GM06990 (cell line): ENCODE measurements around the gene TMEM54.

Experiments
- DNase-seq: peaks from one replicate; pipeline ENCODE4 v3.0.0-alpha.2; 2011; ENCODE audit not compliant: insufficient read length; ENCODE audit errors: extremely low read depth
- H3K27me3 ChIP-seq: replicated peaks from 2 replicates; pipeline ENCODE4 v1.6.0; 2011; ENCODE audit warnings: low read length; ENCODE audit not compliant: control insufficient read depth, insufficient read depth
- H3K36me3 ChIP-seq: 2 replicates; pipeline ENCODE4 v1.5.1; 2011; ENCODE audit warnings: low read length; ENCODE audit not compliant: control insufficient read depth, insufficient read depth
- H3K4me3 ChIP-seq: replicated peaks from 2 replicates; pipeline ENCODE4 v1.5.1; 2011; ENCODE audit warnings: low read depth, mild to moderate bottlenecking, control low read depth, low read length
- TF ChIP-seq, protein P1 (sequence below): IDR thresholded peaks from 2 replicates; pipeline ENCODE4 v1.5.1; 2011; ENCODE audit warnings: low read length, control low read depth, mild to moderate bottlenecking, inconsistent platforms; ENCODE audit not compliant: insufficient read depth, poor library complexity, severe bottlenecking

TMEM54 gene

DNA sequence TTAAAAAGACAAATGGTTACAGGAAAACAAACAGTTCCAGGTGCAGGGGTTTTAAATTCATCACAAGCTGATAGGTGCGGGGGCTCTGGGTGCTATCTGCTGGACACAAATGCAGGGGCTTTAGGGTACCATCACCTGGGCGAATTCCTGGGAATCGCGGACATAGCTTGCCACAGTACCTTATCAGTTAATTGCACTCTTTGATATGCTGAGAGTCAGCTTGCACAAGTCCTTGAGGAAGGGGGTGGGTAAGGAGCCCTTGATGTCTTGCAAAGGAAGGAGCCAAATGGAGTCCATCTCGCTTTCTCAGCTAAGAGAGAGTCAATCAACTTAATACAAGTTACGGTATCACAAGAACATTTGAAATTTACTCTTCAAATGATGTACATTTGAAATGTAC, 25.4 kb upstream of the TMEM54 start:
- no peak overlapping the region for H3K4me3 ChIP-seq
- DNase-seq, result no peak
- peaks cover 2% of the 10 kb centered on the region; the same call in 1 of the 2 replicates for H3K27me3 ChIP-seq
- TF ChIP-seq, protein P1, sequence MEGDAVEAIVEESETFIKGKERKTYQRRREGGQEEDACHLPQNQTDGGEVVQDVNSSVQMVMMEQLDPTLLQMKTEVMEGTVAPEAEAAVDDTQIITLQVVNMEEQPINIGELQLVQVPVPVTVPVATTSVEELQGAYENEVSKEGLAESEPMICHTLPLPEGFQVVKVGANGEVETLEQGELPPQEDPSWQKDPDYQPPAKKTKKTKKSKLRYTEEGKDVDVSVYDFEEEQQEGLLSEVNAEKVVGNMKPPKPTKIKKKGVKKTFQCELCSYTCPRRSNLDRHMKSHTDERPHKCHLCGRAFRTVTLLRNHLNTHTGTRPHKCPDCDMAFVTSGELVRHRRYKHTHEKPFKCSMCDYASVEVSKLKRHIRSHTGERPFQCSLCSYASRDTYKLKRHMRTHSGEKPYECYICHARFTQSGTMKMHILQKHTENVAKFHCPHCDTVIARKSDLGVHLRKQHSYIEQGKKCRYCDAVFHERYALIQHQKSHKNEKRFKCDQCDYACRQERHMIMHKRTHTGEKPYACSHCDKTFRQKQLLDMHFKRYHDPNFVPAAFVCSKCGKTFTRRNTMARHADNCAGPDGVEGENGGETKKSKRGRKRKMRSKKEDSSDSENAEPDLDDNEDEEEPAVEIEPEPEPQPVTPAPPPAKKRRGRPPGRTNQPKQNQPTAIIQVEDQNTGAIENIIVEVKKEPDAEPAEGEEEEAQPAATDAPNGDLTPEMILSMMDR, result no peak
- H3K36me3 ChIP-seq, result no peaks in the 10 kb centered on the region

DNA sequence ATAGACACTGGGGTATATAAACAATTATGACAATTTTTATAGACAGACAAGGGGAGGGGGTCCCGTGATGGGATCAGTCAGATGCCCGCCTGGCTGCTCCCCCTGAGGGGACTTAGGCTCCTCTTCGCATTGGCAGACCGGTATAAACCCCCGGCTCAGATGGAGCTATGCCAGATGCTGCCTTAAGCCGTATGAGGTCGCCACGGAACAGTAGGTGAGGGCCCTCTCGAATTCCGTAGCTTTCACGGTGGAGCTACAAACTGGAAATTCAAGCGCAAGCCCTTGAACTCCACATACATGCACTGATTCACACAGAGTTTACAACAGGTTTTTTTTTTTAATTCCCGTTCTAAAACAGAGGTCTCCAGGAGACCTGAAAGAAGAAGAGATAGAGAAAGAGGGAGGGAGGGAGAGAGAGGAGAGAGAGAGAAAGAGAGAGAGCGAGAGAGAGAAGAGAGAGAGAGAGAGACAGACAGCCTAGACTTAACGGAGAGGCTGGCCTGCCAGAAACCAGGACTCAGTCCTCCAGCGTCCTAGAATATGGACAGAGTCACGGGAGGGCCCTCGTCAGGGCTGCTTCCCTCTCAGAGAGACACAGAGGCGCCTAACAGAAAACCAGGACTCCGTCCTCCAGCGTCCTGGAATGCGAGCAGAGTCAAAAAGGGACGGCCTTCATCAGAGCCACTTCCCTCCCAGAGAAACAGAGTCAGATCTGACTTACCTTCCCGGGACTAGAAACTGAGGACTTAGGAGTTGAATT, 24.4 kb upstream of the TMEM54 start:
- H3K27me3 ChIP-seq, result peaks cover 2% of the 10 kb centered on the region; the same call in 1 of the 2 replicates
- TF ChIP-seq, protein P1, result peak; percentile 13
- no peak for DNase-seq
- H3K36me3 ChIP-seq, result no peaks in the 10 kb centered on the region
- no peak overlapping the region for H3K4me3 ChIP-seq

DNA sequence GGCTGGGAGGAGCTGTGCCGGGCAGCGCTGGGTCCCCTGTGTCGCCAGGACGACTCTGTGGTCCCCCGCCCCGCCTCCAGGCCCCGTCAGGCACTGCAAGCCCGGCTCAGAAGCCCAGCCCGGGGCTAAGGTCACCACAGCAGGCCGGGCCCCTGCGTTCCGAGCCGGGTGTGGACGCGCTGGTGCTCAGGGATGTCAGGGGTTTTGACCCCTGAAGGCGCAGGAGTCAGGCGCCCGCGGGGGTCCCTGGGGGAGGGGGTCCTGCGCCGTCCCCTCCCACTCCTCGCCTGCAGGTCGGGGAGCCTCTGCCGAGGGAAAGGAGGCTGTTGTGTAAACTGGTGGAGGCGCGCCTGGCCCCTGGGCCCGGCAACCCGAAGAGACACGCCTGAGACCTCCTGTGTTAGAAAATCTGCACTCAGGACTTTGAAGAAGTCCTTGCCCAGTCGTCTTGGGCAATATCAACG, 23.7 kb upstream of the TMEM54 start:
- H3K4me3 ChIP-seq, result no peak overlapping the region
- H3K27me3 ChIP-seq, result peaks cover 2% of the 10 kb centered on the region; the same call in 1 of the 2 replicates
- DNase-seq, result no peak
- no peaks in the 10 kb centered on the region for H3K36me3 ChIP-seq
- TF ChIP-seq, protein P1, result no peak

DNA sequence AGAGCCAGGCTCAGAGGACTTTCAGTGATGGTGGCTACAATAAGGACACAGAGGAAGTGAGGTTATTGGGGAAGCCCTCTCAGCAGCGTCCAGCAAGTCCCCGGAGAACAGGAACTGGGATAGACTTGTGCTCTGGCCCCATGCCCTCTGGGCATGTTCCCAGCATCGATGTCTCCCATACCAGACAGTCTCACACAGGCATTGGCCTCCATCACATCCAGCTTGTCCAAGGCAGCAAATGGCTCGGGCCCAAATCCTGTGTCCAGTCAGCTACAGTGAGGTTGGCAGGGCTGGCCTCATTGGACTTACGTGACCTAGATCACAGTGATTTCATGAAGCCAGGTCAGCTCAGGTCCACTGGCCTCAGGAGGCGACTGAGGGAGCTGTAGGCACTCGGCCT, 19.6 kb upstream of the TMEM54 start:
- peaks cover 2% of the 10 kb centered on the region; the same call in 1 of the 2 replicates for H3K27me3 ChIP-seq

DNA sequence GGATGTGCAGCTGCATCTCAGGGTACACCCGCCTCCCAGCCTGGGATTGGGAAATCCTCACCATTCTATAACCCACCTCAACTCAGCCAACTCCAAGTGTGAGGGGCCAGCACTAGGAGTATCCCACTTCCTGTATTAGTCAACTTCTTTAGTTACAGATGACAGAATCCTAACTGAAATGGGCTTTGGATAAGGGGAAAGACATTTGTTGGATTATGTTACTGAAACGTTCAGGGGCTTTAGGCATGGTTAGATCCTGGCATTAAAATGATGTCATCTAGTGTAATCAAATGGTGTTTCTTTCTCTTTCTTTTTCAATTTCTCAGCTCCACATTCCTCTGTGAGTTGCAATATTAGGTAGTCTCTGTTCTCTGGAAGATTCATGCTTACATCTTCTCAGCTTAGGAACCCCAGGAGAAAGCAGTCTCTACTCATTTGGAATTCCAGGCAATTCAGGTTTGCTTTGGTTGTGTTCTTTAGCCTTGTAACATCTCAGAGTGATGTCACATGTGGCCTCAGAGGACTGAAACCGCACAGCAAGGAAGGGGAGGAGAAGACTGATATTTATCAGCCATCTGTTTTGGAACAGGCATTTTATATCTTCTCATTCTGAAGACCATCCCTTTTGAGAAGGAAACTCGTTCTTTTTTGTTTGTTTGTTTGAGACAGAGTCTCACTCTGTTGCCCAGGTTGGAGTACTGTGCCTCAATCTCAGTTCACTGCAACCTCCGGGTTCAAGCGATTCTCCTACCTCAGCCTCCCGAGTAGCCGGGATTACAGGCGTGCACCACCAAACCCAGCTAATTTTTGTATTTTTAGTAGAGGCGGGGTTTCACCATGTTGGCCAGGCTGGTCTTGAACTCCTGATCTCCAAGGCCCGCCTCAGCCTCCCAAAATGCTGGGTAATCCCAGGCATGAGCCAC, 18.9 kb upstream of the TMEM54 start:
- no peak overlapping the region for H3K4me3 ChIP-seq
- H3K27me3 ChIP-seq, result no peaks in the 10 kb centered on the region
- TF ChIP-seq, protein P1, result no peak
- DNase-seq, result no peak
- H3K36me3 ChIP-seq, result no peaks in the 10 kb centered on the region

More for the DNA sequence above, 19.6 kb upstream of the TMEM54 start:
- Histone ChIP-seq H3K4me3 (no peak overlapping the region), H3K36me3 (no peaks in the 10 kb centered on the region)
- no peak for DNase-seq
- TF ChIP-seq, protein P1, result no peak
